ENCODE data around the gene TMEM11.
"Not testable (repeated sequence)": the region's sequence is repeated elsewhere in the genome, so short reads cannot be mapped to it uniquely, and the experiment has no call there.

GRCh38 chr17:21192414-21192813 lies 21.5 kb downstream of the TMEM11 start:
- not testable (repeated sequence) for TF ChIP-seq CTCF (conservative IDR thresholded peaks at IDR 0.05 in 1 of 2, IDR thresholded peaks at IDR 0.05 in 1 of 2; ENCODE audit: extremely low read depth in 1 of 2, insufficient read depth in 1 of 2, low read depth in 1 of 2, low read length in 2 of 2); EZH2 (IDR thresholded peaks at IDR 0.05; ENCODE audit: borderline replicate concordance, low read length)
